OCI-LY1 (cell line): Measurements from ENCODE around the gene SESN2.

ENCODE experiments used
- H2AFZ ChIP-seq: fragments of 200-600 bp; sonication (generic), shearing (Covaris generic); 2 replicates; pipeline ENCODE4 v1.6.0; 2014; ENCODE audit warnings: antibody characterized with exemption, mild to moderate bottlenecking, low read length
- H3F3A ChIP-seq: fragments of 200-600 bp; sonication (generic), shearing (Covaris generic); 2 replicates; pipeline ENCODE4 v1.6.0; 2014; ENCODE audit warnings: mild to moderate bottlenecking, antibody characterized with exemption, low read length, moderate library complexity; ENCODE audit not compliant: insufficient read depth
- H3K27ac ChIP-seq: fragments of 200-600 bp; sonication (generic); 2 replicates; pipeline ENCODE4 v1.5.1; 2014; ENCODE audit warnings: low read length, mixed run types, mild to moderate bottlenecking, low read depth; ENCODE audit not compliant: poor library complexity, severe bottlenecking
- H3K27me3 ChIP-seq: fragments of 200-600 bp; sonication (generic); 2 replicates; pipeline ENCODE4 v1.6.0; 2014; ENCODE audit warnings: antibody characterized with exemption, mild to moderate bottlenecking, low read length, moderate library complexity; ENCODE audit not compliant: insufficient read depth
- H3K36me3 ChIP-seq: fragments of 200-600 bp; sonication (generic); 2 replicates; pipeline ENCODE4 v1.6.1; 2014; ENCODE audit warnings: mild to moderate bottlenecking, antibody characterized with exemption, low read length, moderate library complexity, mixed read lengths; ENCODE audit not compliant: insufficient read depth
- H3K4me1 ChIP-seq: fragments of 200-600 bp; sonication (generic); 2 replicates; pipeline ENCODE4 v1.5.1; 2014; ENCODE audit warnings: mild to moderate bottlenecking, low read length, moderate library complexity; ENCODE audit not compliant: insufficient read depth, severe bottlenecking
- H3K4me2 ChIP-seq: fragments of 200-600 bp; sonication (generic), shearing (Covaris generic); 2 replicates; pipeline ENCODE4 v1.6.1; 2014; ENCODE audit warnings: low read length
- H3K4me3 ChIP-seq: fragments of 200-600 bp; sonication (generic); 2 replicates; pipeline ENCODE4 v1.5.1; 2014; ENCODE audit warnings: low read length, low read depth, mild to moderate bottlenecking, mixed read lengths; ENCODE audit not compliant: poor library complexity, severe bottlenecking
- H3K79me2 ChIP-seq: fragments of 200-600 bp; shearing (Covaris generic); 2 replicates; pipeline ENCODE4 v1.6.1; 2016; ENCODE audit warnings: mixed run types, low read length, mixed read lengths; ENCODE audit not compliant: insufficient read depth
- H3K9ac ChIP-seq: fragments of 200-600 bp; sonication (generic), shearing (Covaris generic); 2 replicates; pipeline ENCODE4 v1.6.1; 2014; ENCODE audit warnings: mild to moderate bottlenecking, low read length, mixed read lengths
- H3K9me2 ChIP-seq: fragments of 200-600 bp; sonication (generic), shearing (Covaris generic); 2 replicates; pipeline ENCODE4 v1.6.1; 2014; ENCODE audit warnings: low read depth, mild to moderate bottlenecking, low read length, mixed read lengths
- H3K9me3 ChIP-seq: fragments of 200-600 bp; shearing (Covaris generic); 2 replicates; pipeline ENCODE4 v1.6.1; 2014; ENCODE audit warnings: low read length, mixed read lengths
- H4K20me1 ChIP-seq: fragments of 200-600 bp; sonication (generic), shearing (Covaris generic); 2 replicates; pipeline ENCODE4 v1.6.0; 2016; ENCODE audit warnings: mild to moderate bottlenecking, low read length; ENCODE audit not compliant: insufficient read depth
- EZH2 ChIP-seq: fragments of 200-600 bp; sonication (generic), shearing (Covaris generic); IDR thresholded peaks from 2 replicates; pipeline ENCODE4 v1.8.0; 2017; ENCODE audit warnings: borderline replicate concordance, mixed run types, mild to moderate bottlenecking, antibody characterized with exemption, low read length, moderate library complexity, mixed read lengths
- TF ChIP-seq, protein P1 (sequence below): fragments of 200-600 bp; sonication (generic), shearing (Covaris generic); IDR thresholded peaks from 2 replicates; pipeline ENCODE4 v1.5.1; 2017; ENCODE audit warnings: mild to moderate bottlenecking, antibody characterized with exemption, low read length, moderate library complexity, mixed read lengths

Gene SESN2

DNA sequence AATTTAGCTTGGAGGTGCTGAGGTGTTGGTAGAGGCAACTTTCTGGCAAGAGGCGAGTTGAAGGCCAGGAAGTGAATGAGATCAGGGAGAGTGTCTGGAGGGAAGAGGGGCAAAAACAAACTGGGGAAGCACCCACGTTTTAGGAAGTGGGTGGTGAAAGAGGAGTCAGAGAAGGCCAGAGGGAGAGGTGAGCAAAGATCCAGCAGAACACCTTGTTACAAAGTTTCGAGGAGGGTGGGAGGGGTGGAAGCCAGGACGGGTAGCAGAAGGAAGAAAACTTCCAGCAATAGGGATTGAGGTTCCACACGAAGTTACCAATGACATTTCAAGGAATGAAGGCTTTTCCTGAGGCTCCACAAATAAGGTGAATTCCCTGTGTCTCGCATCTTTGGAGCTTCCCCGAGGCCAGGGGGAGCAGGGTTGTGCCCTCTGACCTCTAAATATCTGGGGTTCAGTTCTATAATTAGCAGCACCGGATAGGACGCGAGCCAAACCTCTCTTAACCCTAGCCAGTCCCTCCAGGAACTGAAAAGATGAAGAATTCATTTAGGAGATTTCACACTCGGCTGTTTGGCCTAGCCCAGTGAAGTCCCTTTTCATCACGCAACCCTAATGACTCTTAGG, 578 bp upstream of the SESN2 start:
- Histone ChIP-seq H3K27me3 (no peaks in the 10 kb centered on the region), H3K79me2 (no peaks in the 10 kb centered on the region), H3K9me3 (no peaks in the 10 kb centered on the region), H3K4me2 (peak overlapping the region; percentile 76), H3K36me3 (no peaks in the 10 kb centered on the region), H4K20me1 (no peaks in the 10 kb centered on the region), H3K4me1 (peaks cover 21% of the 10 kb centered on the region), H3K4me3 (peak overlapping the region; percentile 78), H3K9me2 (no peaks in the 10 kb centered on the region), H3K9ac (peak overlapping the region; percentile 6; the same call in 1 of the 2 replicates), H3K27ac (no peak overlapping the region), H2AFZ (peak overlapping the region; percentile 51; the same call in 1 of the 2 replicates), H3F3A (no peaks in the 10 kb centered on the region)
- no peak for TF ChIP-seq EZH2

DNA sequence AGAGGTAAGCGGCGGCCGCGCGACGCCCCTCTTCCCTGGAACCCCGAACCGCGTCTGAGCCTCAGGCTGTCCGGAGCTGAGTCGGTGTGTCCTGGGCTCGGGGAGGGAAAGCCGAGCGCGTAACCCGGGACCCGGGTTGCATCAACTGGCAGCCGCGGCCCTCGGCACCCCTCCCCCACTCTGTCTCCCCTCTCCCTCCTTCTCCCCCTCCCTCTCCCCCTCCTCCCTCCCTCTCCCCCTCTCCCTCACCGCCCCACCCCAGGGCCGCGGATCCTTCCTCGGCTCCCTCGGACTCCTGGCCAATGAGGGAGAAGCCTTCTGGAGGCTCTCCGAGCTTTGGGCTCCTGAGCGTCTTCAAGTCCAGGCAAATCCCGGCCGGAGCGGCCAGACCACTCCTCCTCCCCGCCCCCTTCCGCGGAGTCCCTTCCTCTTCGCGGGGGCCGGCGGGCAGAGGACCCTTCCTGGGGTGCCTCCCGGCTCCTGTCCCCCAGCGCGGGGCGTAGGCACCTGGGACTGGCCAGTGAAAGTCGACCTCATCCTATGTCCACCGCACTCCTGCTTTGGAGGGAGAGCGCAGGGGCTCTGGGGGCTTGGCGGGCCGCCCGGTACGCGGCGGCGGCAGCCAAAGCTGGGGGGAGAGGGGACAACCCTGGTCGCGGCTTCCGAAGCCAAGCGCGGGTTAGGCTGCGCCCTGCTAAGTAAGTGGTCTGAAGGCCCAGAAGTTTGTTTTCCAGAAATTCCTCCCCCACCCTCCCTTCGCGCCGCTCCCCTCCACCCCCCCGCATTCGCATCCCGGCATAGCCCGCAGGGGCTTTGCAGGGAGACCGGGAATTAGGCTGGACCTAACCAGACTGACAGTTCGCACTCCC, 850 bp downstream of the SESN2 start:
- H3K79me2 ChIP-seq = no peaks in the 10 kb centered on the region
- peak overlapping the region; percentile 78 for H3K4me3 ChIP-seq
- H3K4me2 ChIP-seq = peak overlapping the region; percentile 76
- TF ChIP-seq, protein P1, sequence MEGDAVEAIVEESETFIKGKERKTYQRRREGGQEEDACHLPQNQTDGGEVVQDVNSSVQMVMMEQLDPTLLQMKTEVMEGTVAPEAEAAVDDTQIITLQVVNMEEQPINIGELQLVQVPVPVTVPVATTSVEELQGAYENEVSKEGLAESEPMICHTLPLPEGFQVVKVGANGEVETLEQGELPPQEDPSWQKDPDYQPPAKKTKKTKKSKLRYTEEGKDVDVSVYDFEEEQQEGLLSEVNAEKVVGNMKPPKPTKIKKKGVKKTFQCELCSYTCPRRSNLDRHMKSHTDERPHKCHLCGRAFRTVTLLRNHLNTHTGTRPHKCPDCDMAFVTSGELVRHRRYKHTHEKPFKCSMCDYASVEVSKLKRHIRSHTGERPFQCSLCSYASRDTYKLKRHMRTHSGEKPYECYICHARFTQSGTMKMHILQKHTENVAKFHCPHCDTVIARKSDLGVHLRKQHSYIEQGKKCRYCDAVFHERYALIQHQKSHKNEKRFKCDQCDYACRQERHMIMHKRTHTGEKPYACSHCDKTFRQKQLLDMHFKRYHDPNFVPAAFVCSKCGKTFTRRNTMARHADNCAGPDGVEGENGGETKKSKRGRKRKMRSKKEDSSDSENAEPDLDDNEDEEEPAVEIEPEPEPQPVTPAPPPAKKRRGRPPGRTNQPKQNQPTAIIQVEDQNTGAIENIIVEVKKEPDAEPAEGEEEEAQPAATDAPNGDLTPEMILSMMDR = no peak
- TF ChIP-seq EZH2 = no peak
- H3K9me3 ChIP-seq = no peaks in the 10 kb centered on the region
- H3K4me1 ChIP-seq = peaks cover 21% of the 10 kb centered on the region
- H3K9ac ChIP-seq = peak overlapping the region; percentile 73
- H3F3A ChIP-seq = no peaks in the 10 kb centered on the region
- H4K20me1 ChIP-seq = no peaks in the 10 kb centered on the region
- H3K9me2 ChIP-seq = no peaks in the 10 kb centered on the region
- no peak overlapping the region for H2AFZ ChIP-seq
- no peaks in the 10 kb centered on the region for H3K27me3 ChIP-seq
- no peaks in the 10 kb centered on the region for H3K36me3 ChIP-seq
- no peak overlapping the region for H3K27ac ChIP-seq

DNA sequence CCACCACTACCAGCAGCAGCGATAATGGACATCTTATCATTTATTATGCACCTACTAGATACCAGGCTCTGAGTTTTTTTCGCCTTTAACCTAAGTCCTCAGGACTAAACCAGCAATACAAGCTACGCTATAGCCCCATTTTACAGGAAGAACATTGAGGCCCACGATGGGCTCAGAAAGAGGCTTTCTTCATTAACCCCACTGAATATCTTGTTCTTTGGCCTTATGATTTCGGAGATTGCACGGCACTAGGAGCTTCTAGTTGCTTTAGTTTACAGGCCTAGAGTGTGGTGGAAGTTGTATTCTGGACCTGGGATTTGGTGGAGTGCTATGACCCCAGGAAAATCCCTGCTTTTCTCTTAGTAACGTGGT, 1.5 kb downstream of the SESN2 start:
- Histone ChIP-seq H3K36me3 (no peaks in the 10 kb centered on the region), H3K4me3 (peak overlapping the region; percentile 78), H4K20me1 (no peaks in the 10 kb centered on the region; the same call in 1 of the 2 replicates), H3K4me2 (peak overlapping the region; percentile 76), H3K79me2 (no peaks in the 10 kb centered on the region), H3K9me3 (no peaks in the 10 kb centered on the region), H2AFZ (no peak overlapping the region), H3K4me1 (peaks cover 21% of the 10 kb centered on the region), H3K9ac (peak overlapping the region; percentile 73), H3F3A (no peaks in the 10 kb centered on the region), H3K27ac (no peak overlapping the region), H3K9me2 (no peaks in the 10 kb centered on the region), H3K27me3 (no peaks in the 10 kb centered on the region)
- TF ChIP-seq, protein P1 = no peak
- TF ChIP-seq EZH2 = no peak
